Right lobe of liver (tissue), 4 donors: ENCODE data around the gene TMEM248.

Experiments used
- POLR2A ChIP-seq: fragments of 450-650 bp; IDR thresholded peaks from one replicate; pipeline ENCODE4 v1.6.1; 2017; ENCODE audit warnings: antibody characterized with exemption, mild to moderate bottlenecking
- TF ChIP-seq, protein P1 (sequence below), 4 donors: fragments of 200-600 bp in 3 of 4; fragments of 450-650 bp in 1 of 4; IDR thresholded peaks; one replicate each; pipeline versions ENCODE4 v1.5.1 to v1.8.0; 2016 to 2022; ENCODE audit warnings: antibody characterized with exemption in 4 of 4, mild to moderate bottlenecking in 2 of 4
- donor health status: DM: no; HTN: no; CAD: no.
- donor health status: DM: no; HTN: no; CAD: no.
- donor health status: DM: no; HTN: yes; CAD: no.

DNA sequence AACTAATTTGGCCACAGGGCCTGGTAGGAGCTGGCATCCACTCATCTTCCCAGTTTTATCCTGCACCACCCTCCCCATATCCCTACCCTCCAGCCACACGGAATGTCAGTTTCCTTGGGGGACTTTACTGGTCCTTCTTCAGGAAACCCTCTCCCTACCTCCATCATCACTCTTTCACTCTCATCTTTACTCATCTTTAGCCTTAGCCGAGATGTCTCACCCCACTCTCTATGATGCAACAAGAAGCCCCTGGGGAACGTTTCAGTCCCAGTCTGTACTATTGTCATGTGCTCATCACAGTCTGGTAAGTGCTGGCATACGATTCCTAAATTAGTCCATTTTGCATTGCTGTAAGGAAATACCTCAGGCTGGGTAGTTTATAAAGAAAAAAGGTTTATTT is 34.9 kb upstream of the TMEM248 start:
- TF ChIP-seq, protein P1, sequence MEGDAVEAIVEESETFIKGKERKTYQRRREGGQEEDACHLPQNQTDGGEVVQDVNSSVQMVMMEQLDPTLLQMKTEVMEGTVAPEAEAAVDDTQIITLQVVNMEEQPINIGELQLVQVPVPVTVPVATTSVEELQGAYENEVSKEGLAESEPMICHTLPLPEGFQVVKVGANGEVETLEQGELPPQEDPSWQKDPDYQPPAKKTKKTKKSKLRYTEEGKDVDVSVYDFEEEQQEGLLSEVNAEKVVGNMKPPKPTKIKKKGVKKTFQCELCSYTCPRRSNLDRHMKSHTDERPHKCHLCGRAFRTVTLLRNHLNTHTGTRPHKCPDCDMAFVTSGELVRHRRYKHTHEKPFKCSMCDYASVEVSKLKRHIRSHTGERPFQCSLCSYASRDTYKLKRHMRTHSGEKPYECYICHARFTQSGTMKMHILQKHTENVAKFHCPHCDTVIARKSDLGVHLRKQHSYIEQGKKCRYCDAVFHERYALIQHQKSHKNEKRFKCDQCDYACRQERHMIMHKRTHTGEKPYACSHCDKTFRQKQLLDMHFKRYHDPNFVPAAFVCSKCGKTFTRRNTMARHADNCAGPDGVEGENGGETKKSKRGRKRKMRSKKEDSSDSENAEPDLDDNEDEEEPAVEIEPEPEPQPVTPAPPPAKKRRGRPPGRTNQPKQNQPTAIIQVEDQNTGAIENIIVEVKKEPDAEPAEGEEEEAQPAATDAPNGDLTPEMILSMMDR (IDR thresholded peaks at IDR 0.05) = no peak
- no peak for TF ChIP-seq POLR2A
